IPS-15b (cell line): ENCODE measurements around the gene AEN.

Experiments
- H3K27me3 ChIP-seq: one replicate; pipeline ENCODE4 v1.6.1; 2013; ENCODE audit warnings: low read length; ENCODE audit not compliant: control insufficient read depth, insufficient read depth
- H3K36me3 ChIP-seq: one replicate; pipeline ENCODE4 v1.6.1; 2013; ENCODE audit warnings: low read length; ENCODE audit not compliant: control insufficient read depth, insufficient read depth
- H3K4me1 ChIP-seq: one replicate; pipeline ENCODE4 v1.6.1; 2013; ENCODE audit warnings: mild to moderate bottlenecking, low read length; ENCODE audit not compliant: control insufficient read depth, insufficient read depth
- H3K4me3 ChIP-seq: one replicate; pipeline ENCODE4 v1.5.1; 2013; ENCODE audit warnings: low read depth, low read length
- H3K9ac ChIP-seq: one replicate; pipeline ENCODE4 v1.6.1; 2013; ENCODE audit warnings: low read depth, mild to moderate bottlenecking, low read length
- H3K9me3 ChIP-seq: one replicate; pipeline ENCODE4 v1.6.1; 2013; ENCODE audit warnings: mild to moderate bottlenecking, low read length; ENCODE audit not compliant: control insufficient read depth, insufficient read depth

Gene AEN

GRCh38 chr15:88605189-88606069, 15.7 kb upstream of the AEN start:
- H3K4me3 ChIP-seq = peak overlapping the region; percentile 76
- peaks cover 63% of the 10 kb centered on the region for H3K27me3 ChIP-seq
- no peak overlapping the region for H3K9ac ChIP-seq
- H3K4me1 ChIP-seq = peaks cover 29% of the 10 kb centered on the region
- H3K36me3 ChIP-seq = no peaks in the 10 kb centered on the region
- H3K9me3 ChIP-seq = no peaks in the 10 kb centered on the region

DNA sequence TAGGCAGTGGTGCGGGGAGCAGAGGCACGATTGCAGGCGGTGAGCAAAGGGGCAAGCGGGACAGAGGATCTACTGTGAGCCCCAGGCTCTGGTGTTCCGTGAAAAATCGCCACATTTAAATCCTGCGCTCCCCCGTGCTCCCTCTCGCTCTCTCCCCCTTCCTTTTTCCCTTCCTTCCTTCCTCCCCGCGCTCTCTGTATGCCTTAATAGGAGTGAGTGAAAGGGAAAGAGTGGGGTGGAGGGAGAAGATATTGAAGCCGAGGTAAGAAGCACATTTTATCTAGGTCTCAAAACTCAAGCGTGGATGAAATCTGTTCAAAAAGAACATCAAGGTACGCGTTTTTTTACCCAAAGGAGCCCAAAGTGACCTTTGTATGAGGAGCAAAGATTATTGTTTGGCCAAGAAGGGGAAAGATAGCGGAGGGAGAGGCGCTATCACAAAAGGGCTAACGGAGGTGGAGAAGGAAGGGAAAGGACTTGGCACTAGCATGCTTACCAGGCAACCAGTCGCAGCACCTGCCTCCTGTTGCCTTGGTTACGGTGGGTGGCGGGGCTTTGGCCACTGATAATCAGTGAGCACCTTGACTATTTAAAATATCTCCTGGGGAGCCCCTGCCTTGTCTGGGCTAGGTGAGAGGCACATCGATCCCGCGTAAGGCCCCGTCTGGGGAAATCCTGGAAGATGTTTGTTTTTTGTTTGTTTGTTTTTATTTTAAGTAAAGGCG, 14.9 kb upstream of the AEN start:
- H3K9me3 ChIP-seq = no peaks in the 10 kb centered on the region
- H3K36me3 ChIP-seq = no peaks in the 10 kb centered on the region
- H3K9ac ChIP-seq = no peak overlapping the region
- peaks cover 63% of the 10 kb centered on the region for H3K27me3 ChIP-seq
- H3K4me1 ChIP-seq = peaks cover 32% of the 10 kb centered on the region
- H3K4me3 ChIP-seq = peak overlapping the region; percentile 76

- H3K9me3 ChIP-seq = no peaks in the 10 kb centered on the region
- H3K4me3 ChIP-seq = no peak overlapping the region
- H3K36me3 ChIP-seq = no peaks in the 10 kb centered on the region
- peaks cover 44% of the 10 kb centered on the region for H3K4me1 ChIP-seq
- no peak overlapping the region for H3K9ac ChIP-seq
- peaks cover 62% of the 10 kb centered on the region for H3K27me3 ChIP-seq
Measured at GRCh38 chr15:88607951-88608350, 13.2 kb upstream of the AEN start.

DNA sequence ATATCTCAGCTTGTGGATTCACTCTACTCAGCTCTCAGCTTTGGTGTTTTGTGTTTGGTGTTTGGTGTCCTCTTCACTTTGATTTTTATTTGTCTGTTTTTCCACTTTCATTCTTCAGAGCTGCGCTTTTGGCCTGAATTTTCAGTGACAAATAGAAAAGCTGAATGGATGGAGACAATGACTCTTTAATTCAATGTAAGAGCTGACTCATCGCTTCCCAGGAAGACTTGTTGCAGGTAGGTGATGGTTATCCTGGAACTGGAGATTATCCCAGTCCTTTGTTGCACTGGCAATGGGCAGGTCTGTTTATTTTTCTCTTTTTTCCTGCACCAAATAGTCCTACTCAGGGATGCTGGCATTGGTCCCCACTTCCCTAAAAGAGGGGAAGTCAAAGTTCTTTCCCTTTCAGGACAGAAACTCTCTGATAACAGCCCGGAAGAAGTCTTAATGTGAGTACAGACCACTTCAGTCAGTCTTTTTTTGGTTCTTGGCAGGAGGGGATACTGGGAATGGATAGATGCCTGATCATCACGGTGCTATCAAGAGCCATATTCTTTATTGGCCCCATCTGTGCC, 12.4 kb upstream of the AEN start:
- H3K4me1 ChIP-seq = peaks cover 42% of the 10 kb centered on the region
- no peaks in the 10 kb centered on the region for H3K9me3 ChIP-seq
- no peak overlapping the region for H3K4me3 ChIP-seq
- H3K27me3 ChIP-seq = peaks cover 57% of the 10 kb centered on the region
- no peaks in the 10 kb centered on the region for H3K36me3 ChIP-seq
- no peak overlapping the region for H3K9ac ChIP-seq

GRCh38 chr15:88609344-88610090, 11.6 kb upstream of the AEN start:
- Histone ChIP-seq H3K4me1 (peaks cover 44% of the 10 kb centered on the region), H3K27me3 (peaks cover 52% of the 10 kb centered on the region), H3K4me3 (no peak overlapping the region), H3K9ac (no peak overlapping the region), H3K9me3 (no peaks in the 10 kb centered on the region), H3K36me3 (no peaks in the 10 kb centered on the region)

DNA sequence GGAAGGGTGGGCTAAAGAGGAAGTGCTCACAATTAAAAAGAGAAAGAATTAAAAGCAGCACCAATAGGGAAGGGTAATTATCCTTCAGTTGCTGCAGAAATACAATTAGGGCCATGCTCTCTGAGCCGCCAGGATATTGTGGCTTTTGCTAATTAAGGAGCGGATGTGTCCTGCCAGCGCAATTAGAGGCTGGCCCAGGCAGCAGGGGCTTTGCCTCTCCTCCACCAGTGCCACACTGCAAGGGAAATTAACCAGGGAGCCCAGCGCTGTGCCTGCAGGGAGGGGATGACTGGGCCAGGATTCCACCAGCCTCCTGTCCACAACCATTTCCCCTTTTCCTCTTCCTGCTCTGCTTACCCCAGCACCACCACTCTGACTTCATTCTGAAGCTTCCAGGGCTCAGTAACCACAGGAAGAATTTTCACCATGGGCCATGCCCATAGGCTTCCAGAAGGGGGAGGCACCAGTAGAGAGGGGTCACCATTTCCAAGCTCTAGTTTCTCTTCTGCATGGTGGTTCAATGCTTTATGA, 10.4 kb upstream of the AEN start:
- Histone ChIP-seq H3K4me1 (peaks cover 51% of the 10 kb centered on the region), H3K36me3 (no peaks in the 10 kb centered on the region), H3K27me3 (peaks cover 42% of the 10 kb centered on the region), H3K9ac (no peak overlapping the region), H3K4me3 (no peak overlapping the region), H3K9me3 (no peaks in the 10 kb centered on the region)

DNA sequence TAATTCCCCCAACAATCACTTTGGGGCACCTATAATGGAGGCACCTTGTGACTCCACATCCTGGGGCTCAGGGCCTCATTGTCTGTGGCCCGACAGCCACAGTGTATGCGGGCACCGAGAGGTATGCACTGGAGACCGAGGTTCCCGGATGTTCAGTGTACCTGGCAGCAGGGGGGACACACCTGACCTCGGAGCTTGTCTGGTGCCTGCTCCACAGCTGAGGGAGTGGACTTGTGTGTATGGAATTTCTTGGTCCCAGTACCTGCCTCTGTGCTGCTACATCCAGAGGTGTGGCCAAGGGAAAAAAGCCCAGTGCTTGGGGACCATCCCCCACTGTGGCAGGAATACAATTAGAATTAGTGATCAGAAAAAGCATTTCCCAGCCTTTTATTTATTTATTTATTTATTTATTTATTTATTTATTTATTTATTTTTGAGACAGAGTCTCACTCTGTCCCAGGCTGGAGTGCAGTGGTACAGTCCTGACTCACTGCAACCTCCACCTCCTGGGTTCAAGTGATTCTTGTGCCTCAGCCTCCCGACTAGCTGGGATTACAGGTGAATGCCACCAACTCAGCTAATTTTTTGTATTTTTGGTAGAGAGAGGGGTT, 8.8 kb upstream of the AEN start:
- Histone ChIP-seq H3K9ac (no peak overlapping the region), H3K4me3 (peak overlapping the region; percentile 5), H3K27me3 (peaks cover 27% of the 10 kb centered on the region), H3K9me3 (no peaks in the 10 kb centered on the region), H3K36me3 (no peaks in the 10 kb centered on the region), H3K4me1 (peaks cover 43% of the 10 kb centered on the region)

DNA sequence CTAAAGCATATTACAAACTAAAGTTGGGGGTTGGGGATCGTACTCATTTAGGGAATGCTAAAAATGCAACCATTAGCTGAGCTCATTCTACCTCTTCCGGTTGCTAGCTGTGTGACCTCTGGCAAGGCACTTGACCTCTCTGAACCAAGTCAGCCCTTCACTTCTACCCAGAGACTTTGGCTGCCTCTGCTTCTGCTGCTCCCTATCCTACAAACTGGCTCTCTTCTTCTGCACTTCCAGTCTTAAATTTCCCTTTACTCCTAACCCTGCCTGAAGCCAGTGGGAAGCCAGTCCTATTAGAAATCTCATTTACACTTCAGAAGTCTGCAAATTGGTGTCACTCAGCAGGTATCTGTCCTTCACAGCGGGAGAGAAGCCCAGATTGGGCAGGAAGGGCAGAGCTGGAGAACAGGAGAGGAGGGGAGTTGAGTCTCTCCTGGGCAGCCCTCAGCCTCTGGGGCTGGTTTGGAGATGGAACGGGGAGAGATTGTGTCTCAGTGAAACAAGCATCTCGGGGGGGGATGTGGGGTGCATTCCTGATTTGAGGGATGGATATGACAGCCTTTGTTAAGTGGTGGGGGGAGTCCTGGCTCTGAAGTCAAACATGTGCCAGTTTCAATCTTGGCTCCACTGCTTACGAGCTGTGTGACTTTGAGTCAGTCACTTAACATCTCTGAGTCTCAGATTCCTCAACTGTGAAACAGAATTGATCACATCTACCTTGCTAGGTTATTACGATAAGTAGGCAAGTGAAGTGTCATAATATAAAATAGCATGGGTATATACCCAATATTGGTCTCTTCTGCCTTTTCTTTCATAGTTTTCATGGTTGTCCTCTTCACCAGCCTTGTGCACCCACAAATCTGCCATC, 7.8 kb upstream of the AEN start:
- Histone ChIP-seq H3K36me3 (no peaks in the 10 kb centered on the region), H3K27me3 (peaks cover 17% of the 10 kb centered on the region), H3K4me1 (peaks cover 48% of the 10 kb centered on the region), H3K9me3 (no peaks in the 10 kb centered on the region), H3K4me3 (no peak overlapping the region), H3K9ac (no peak overlapping the region)

DNA sequence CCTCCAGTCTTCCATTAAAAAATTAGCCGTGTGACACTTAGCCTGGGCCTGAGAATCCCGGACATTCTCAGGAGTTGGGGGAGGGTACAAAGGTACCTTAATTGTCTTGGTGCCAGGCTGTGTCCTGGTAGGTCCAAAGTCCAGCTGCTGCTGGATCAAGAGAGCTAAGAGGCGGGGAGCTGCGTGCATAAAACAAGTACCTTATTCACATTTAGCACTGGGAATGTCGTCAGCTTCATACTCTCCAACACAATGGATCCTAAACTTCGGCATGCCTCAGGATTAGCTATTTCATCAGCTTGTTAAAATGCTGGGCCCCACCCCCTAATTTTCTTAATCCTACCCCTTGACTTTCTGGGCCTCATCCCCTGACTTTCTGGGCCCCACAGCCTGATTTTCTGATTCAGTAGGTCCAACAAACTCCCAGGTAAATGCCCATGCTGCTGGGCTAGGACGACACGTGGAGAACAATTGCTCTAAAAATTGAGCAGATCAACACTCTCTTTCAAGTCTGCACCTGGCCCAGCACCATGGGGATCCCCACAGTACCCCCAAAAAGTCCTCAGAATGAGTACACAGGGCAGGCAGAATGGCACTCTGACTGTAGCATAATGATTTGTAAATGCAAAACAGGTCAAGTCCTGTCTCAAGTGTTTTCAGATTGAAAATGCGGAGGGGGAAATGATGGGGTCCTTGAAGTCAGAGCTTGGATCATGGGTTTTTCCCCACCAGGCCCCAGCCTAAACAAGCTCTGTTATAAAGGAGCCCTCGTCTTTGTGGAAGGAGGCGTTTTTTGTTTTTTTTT, 5.6 kb upstream of the AEN start:
- no peaks in the 10 kb centered on the region for H3K36me3 ChIP-seq
- H3K4me3 ChIP-seq = no peak overlapping the region
- H3K9me3 ChIP-seq = no peaks in the 10 kb centered on the region
- H3K9ac ChIP-seq = no peak overlapping the region
- H3K27me3 ChIP-seq = peaks cover 5% of the 10 kb centered on the region
- H3K4me1 ChIP-seq = peaks cover 51% of the 10 kb centered on the region

- no peaks in the 10 kb centered on the region for H3K9me3 ChIP-seq
Measured at GRCh38 chr15:88616240-88616639, 4.9 kb upstream of the AEN start.

More at GRCh38 chr15:88616240-88616639, 4.9 kb upstream of the AEN start:
- Histone ChIP-seq H3K4me1 (peaks cover 50% of the 10 kb centered on the region), H3K9ac (no peak overlapping the region), H3K27me3 (peaks cover 5% of the 10 kb centered on the region), H3K36me3 (peaks cover under 1% of the 10 kb centered on the region), H3K4me3 (no peak overlapping the region)
